Measurements from ENCODE around the gene ZSCAN10. TPM values are rescaled to one million over a fixed set of nuclear protein-coding genes. Genes with fewer than 3 reads are reported as not detected.

The ZSCAN10 gene
- total and polyA plus RNA-seq, 7 donors: not detected

- H3K27ac ChIP-seq: no peak overlapping the region
- TF ChIP-seq POLR2AphosphoS5 (IDR thresholded peaks at IDR 0.05) (no peak), CTCF (IDR thresholded peaks at IDR 0.05) (no peak), POLR2A (IDR thresholded peaks at IDR 0.05) (no peak), EP300 (IDR thresholded peaks at IDR 0.05) (no peak)
- peaks cover 0 to 12% (median 3%) of the 10 kb centered on the region in 4 donors for H3K36me3 ChIP-seq
Observed at GRCh38 chr16:3127745-3128144, 28.7 kb upstream of the ZSCAN10 start.

DNA sequence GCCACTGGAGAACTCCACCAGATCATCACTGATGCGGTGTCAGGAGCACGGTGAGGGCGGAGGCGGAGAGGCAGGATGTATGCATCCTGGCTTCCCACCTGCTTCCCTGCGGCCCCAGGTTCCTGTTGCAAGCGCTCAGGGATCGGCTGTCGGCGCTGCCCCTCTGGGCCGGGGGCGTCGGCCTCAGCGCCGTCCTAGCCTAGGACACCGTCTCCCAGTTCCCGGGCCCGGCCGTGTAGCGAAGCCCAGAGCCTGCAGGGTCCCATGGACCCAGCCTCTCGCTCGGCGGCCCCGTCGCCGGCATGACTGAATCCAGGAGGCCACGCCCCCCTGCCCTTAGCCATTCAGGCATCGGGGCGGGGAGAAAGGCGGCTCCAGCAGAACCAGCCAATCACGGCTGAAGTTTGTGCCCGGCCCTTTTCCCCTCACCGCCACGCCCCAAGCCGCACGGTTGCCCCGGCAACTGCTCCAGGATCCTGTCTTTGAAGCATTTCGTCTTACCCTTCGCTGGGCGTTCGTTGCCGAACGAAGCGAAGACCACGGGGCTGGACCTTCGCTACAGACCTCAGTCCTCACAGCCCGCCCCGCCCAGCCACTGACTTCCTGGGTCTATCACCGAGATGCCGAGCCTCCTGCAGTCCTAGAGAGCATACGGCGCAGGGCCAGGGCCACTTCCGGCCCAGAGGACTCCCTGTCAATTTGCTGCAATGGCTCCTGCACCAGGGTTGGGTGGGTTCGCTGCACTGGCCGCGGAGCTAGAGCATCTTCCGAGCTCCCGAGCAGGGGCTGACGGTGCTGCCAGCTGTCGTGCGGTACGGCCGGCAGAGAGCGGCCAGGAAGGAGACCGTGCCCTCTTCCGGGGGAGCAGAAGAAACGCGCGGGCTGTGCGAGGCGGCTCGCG lies 25.1 kb upstream of the ZSCAN10 start:
- peak overlapping the region; percentile 78 to 83 (median 78) for H3K27ac ChIP-seq
- peak overlapping the region; percentile 61 to 79 (median 69) for H3K4me3 ChIP-seq
- H3K4me1 ChIP-seq: peaks cover 0 to 25% (median 21%) of the 10 kb centered on the region in 4 donors
- no peak for TF ChIP-seq EP300 (IDR thresholded peaks at IDR 0.05)
- peak in 1 of 4 experiments; percentile 31 for TF ChIP-seq CTCF (IDR thresholded peaks at IDR 0.05)
- peak in 3 of 4 donors; percentile 41 to 64 (median 62) for TF ChIP-seq POLR2AphosphoS5 (IDR thresholded peaks at IDR 0.05)
- no peak for TF ChIP-seq POLR2A (IDR thresholded peaks at IDR 0.05)
- intact Hi-C loops (cut with DNase I): loop anchor here (2.0 kb wide), 1 partner anchor 17 kb away; no protein-coding TSS in a partner anchor
- WGBS, 2 donors: 0% methylated on average over 72 of the region's 72 CpGs
- peak; percentile 98 for DNase-seq
- H3K27me3 ChIP-seq: no peaks in the 10 kb centered on the region
- H3K9me3 ChIP-seq: no peaks in the 10 kb centered on the region
- H3K36me3 ChIP-seq: peaks cover 0 to 17% (median 11%) of the 10 kb centered on the region in 4 donors

More at GRCh38 chr16:3127745-3128144, 28.7 kb upstream of the ZSCAN10 start:
- Histone ChIP-seq H3K4me3 (no peak overlapping the region), H3K9me3 (no peaks in the 10 kb centered on the region), H3K4me1 (peaks cover 0 to 33% (median 30%) of the 10 kb centered on the region in 4 donors), H3K27me3 (no peaks in the 10 kb centered on the region)
- intact Hi-C loops (cut with DNase I): loop anchor here (2.0 kb wide), 1 partner anchor 69 kb away; no protein-coding TSS in a partner anchor
- WGBS, 2 donors: 50 to 75% methylated on average over 6 of the region's 6 CpGs
- no peak for DNase-seq

DNA sequence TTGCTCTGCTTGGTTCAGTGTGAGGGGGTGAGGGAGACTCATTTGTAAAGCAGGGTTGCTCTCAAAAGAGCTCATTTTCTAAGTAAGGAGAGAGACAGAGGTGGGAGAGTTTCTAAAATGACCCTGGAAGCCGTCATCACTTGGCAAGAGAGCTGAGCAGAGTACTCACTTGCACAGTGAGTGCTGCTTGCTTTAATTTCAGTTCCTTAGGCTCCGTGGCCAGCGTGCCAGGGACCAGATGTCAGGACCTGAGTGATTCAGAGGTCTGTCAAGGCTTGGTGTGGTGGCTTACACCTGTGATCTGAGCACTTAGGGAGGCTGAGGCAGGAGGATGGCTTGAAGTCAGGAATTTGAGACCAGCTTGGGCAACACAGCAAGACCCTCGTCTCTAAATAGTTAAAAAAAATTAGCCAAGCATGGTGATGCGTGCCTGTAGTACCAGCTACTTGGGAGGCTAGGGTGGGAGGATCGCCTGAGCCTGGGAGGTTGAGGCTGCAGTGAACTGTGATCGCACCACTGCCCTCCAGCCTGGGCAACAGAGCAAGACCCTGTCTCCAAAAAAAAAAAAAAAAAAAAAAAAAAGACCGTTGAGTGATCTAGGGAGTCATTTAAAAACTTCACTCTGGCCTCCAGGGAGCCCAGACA lies 24.0 kb upstream of the ZSCAN10 start:
- H3K27ac ChIP-seq: no peak overlapping the region
- TF ChIP-seq CTCF (IDR thresholded peaks at IDR 0.05): no peak
- TF ChIP-seq POLR2AphosphoS5 (IDR thresholded peaks at IDR 0.05): no peak
- TF ChIP-seq EP300 (IDR thresholded peaks at IDR 0.05): no peak
- TF ChIP-seq POLR2A (IDR thresholded peaks at IDR 0.05): no peak
- no peaks in the 10 kb centered on the region for H3K9me3 ChIP-seq
- 56 to 67% methylated on average over 8 of the region's 8 CpGs for WGBS, 2 donors
- no peaks in the 10 kb centered on the region for H3K27me3 ChIP-seq
- peaks cover 0 to 18% (median 13%) of the 10 kb centered on the region in 4 donors for H3K4me1 ChIP-seq
- peaks cover 6 to 28% (median 17%) of the 10 kb centered on the region in 4 donors for H3K36me3 ChIP-seq
- H3K4me3 ChIP-seq: no peak overlapping the region
- DNase-seq: no peak
- intact Hi-C loops (cut with DNase I): no loop called here

- H3K9me3 ChIP-seq: no peaks in the 10 kb centered on the region
- peaks cover 0 to 18% (median 13%) of the 10 kb centered on the region in 4 donors for H3K4me1 ChIP-seq
- H3K27ac ChIP-seq: no peak overlapping the region
- intact Hi-C loops (cut with DNase I): no loop called here
- H3K27me3 ChIP-seq: no peaks in the 10 kb centered on the region
- 52 to 76% methylated on average over 7 of the region's 7 CpGs for WGBS, 2 donors
- H3K4me3 ChIP-seq: no peak overlapping the region
- TF ChIP-seq CTCF (IDR thresholded peaks at IDR 0.05): no peak
- TF ChIP-seq POLR2A (IDR thresholded peaks at IDR 0.05): no peak
- TF ChIP-seq POLR2AphosphoS5 (IDR thresholded peaks at IDR 0.05): no peak
- no peak for TF ChIP-seq EP300 (IDR thresholded peaks at IDR 0.05)
- DNase-seq: no peak
- H3K36me3 ChIP-seq: peaks cover 6 to 32% (median 17%) of the 10 kb centered on the region in 4 donors
Observed at GRCh38 chr16:3121851-3122467, 22.9 kb upstream of the ZSCAN10 start.

All from sigmoid colon (tissue), 7 donors.